Mesothelial cell of epicardium (in vitro differentiated cells): ENCODE data around the gene SP100. TPM values are rescaled to one million over a fixed set of nuclear protein-coding genes. Genes with fewer than 3 reads are reported as not detected.

Source experiments
- DNase-seq, 2 experiments: peaks; one replicate each; pipeline ENCODE4 v3.0.0; 2021; ENCODE audit warnings: low spot score in 2 of 2; ENCODE audit not compliant: unreplicated experiment in 2 of 2
- H3K27ac Mint-ChIP-seq: 2 replicates; pipeline ENCODE4 v1.8.0; 2021; ENCODE audit warnings: mixed read lengths
- H3K27me3 Mint-ChIP-seq: 2 replicates; pipeline ENCODE4 v1.8.0; 2021; ENCODE audit warnings: low read depth, mixed read lengths
- H3K36me3 Mint-ChIP-seq: 2 replicates; pipeline ENCODE4 v1.8.0; 2021; ENCODE audit warnings: mixed read lengths
- H3K4me1 Mint-ChIP-seq: 2 replicates; pipeline ENCODE4 v1.8.0; 2021; ENCODE audit warnings: mixed read lengths
- H3K4me3 Mint-ChIP-seq: 2 replicates; pipeline ENCODE4 v1.8.0; 2021; ENCODE audit warnings: mild to moderate bottlenecking, moderate library complexity, mixed read lengths
- H3K9me3 Mint-ChIP-seq: 2 replicates; pipeline ENCODE4 v1.8.0; 2021; ENCODE audit warnings: mixed read lengths
- CTCF ChIP-seq: fragments of 200-600 bp; sonication (generic); IDR thresholded peaks from one replicate; pipeline ENCODE4 v1.5.0; 2021; ENCODE audit warnings: antibody characterized with exemption; ENCODE audit not compliant: unreplicated experiment
- total RNA-seq: library from RNA; stranded (reverse); gene quantifications from 3 replicates; pipeline ENCODE4 v1.2.1, GENCODE V29; 2021

Gene SP100
- total RNA-seq, 1 donor from 2014 or later, result 52.0 TPM

- Mint-ChIP-seq H3K27me3 (peaks cover 9% of the 10 kb centered on the region), H3K9me3 (peaks cover 22% of the 10 kb centered on the region), H3K36me3 (no peaks in the 10 kb centered on the region), H3K4me1 (no peaks in the 10 kb centered on the region), H3K27ac (no peak overlapping the region), H3K4me3 (no peak overlapping the region)
- DNase-seq, result no peak
- no peak for TF ChIP-seq CTCF
These were observed 162.1 kb downstream of the SP100 start for GRCh38 chr2:230578106-230578505.

GRCh38 chr2:230582851-230583283, 166.9 kb downstream of the SP100 start:
- Mint-ChIP-seq H3K4me1 (no peaks in the 10 kb centered on the region), H3K9me3 (peaks cover 10% of the 10 kb centered on the region), H3K27me3 (peaks cover 6% of the 10 kb centered on the region), H3K27ac (no peak overlapping the region), H3K36me3 (no peaks in the 10 kb centered on the region), H3K4me3 (no peak overlapping the region)
- no peak for DNase-seq
- TF ChIP-seq CTCF, result no peak

GRCh38 chr2:230583581-230583980, 167.6 kb downstream of the SP100 start:
- Mint-ChIP-seq H3K4me1 (no peaks in the 10 kb centered on the region), H3K27me3 (peaks cover 6% of the 10 kb centered on the region), H3K27ac (no peak overlapping the region), H3K36me3 (no peaks in the 10 kb centered on the region), H3K4me3 (no peak overlapping the region), H3K9me3 (peaks cover 10% of the 10 kb centered on the region)
- no peak for DNase-seq
- TF ChIP-seq CTCF, result no peak

- peaks cover 10% of the 10 kb centered on the region for H3K9me3 Mint-ChIP-seq
- peaks cover 1% of the 10 kb centered on the region for H3K27me3 Mint-ChIP-seq
- H3K4me3 Mint-ChIP-seq, result no peak overlapping the region
- no peak for DNase-seq
- H3K27ac Mint-ChIP-seq, result peak overlapping the region; percentile 5
- no peaks in the 10 kb centered on the region for H3K4me1 Mint-ChIP-seq
- TF ChIP-seq CTCF, result no peak
- no peaks in the 10 kb centered on the region for H3K36me3 Mint-ChIP-seq
These were observed 170.5 kb downstream of the SP100 start for GRCh38 chr2:230586328-230586982.

GRCh38 chr2:230589025-230589424, 173.0 kb downstream of the SP100 start:
- H3K27me3 Mint-ChIP-seq, result peaks cover 1% of the 10 kb centered on the region
- TF ChIP-seq CTCF, result no peak
- H3K4me1 Mint-ChIP-seq, result no peaks in the 10 kb centered on the region
- no peak overlapping the region for H3K27ac Mint-ChIP-seq
- DNase-seq, result no peak
- no peaks in the 10 kb centered on the region for H3K9me3 Mint-ChIP-seq
- no peak overlapping the region for H3K4me3 Mint-ChIP-seq
- H3K36me3 Mint-ChIP-seq, result no peaks in the 10 kb centered on the region
